Fibroblast of mammary gland (primary cell): ENCODE data around the gene DEUP1.
A peak's percentile ranks its signal among the peaks of the same experiment; 100 is the strongest.

ENCODE experiments used
- DNase-seq: peaks from one replicate; pipeline ENCODE4 v3.0.0-alpha.2; 2010; ENCODE audit warnings: low read depth
- H3K4me3 ChIP-seq: 2 replicates; pipeline ENCODE4 v1.5.1; 2011; ENCODE audit warnings: low read depth, mild to moderate bottlenecking, low read length, moderate library complexity; ENCODE audit not compliant: control insufficient read depth
- CTCF ChIP-seq: conservative IDR thresholded peaks from 2 replicates; pipeline ENCODE4 v1.5.1; 2011; ENCODE audit warnings: low read depth, low read length, inconsistent platforms; ENCODE audit not compliant: control insufficient read depth, insufficient read depth

DEUP1 gene

DNA sequence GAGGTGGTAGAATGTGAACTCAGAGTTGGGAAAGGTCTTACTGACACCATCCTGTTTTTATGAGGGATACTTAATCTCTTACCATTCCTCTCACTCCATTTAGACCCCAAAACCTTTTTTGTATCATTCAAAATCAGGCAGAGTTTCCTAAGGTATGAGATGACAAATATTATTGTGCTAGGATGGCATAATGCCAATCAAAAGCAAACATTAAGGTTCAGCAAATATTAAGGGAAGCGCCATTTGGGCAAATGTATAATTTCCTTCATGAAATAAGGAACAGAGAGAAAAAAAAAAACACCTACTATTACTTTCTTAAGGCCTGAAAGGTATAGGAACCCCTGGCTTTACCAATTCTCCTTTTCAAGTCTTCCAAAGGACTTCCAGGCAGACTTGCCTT lies 150.2 kb downstream of the DEUP1 start:
- no peak for TF ChIP-seq CTCF
- DNase-seq: no peak
- no peak overlapping the region for H3K4me3 ChIP-seq

DNA sequence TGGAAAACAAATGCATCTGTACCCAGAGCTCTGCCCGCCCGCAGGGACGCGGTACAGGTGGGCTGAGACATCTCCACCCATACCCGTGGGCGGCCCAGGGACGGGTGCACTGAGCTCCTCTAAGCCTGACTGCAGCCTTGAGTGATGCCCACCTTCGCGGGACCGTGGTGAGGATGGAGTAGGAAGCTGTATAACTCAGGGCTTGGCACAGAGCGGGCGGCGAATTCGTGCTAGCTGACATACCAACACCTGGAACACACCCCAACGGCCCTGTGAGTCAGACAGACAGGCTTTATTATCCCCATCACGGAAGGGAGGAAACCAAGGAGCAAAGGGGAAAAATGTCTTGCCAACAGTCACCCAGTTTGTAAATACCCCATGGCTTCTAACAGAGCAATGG lies 150.7 kb downstream of the DEUP1 start:
- DNase-seq: no peak
- TF ChIP-seq CTCF: no peak
- no peak overlapping the region for H3K4me3 ChIP-seq

DNA sequence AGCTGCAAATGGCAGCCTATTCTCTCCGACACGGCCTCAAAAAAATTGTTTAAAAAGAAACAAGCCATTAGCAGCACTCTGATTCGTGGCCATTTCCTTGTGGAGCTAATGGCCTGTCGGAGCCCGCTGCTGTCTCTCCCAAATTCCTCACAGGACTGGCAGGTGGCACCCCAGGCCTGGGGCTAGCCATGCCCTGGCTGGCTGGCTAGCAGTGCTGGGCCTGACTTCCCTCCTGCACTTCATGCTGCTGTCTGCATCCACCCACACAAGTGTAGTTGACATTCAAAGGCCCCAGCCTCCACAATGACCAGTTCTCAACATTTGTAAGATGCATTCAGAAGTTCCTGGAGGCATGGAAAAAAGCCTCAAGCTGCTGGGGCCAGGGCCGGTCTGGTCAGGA lies 151.2 kb downstream of the DEUP1 start:
- TF ChIP-seq CTCF: no peak
- DNase-seq: no peak
- H3K4me3 ChIP-seq: no peak overlapping the region

DNA sequence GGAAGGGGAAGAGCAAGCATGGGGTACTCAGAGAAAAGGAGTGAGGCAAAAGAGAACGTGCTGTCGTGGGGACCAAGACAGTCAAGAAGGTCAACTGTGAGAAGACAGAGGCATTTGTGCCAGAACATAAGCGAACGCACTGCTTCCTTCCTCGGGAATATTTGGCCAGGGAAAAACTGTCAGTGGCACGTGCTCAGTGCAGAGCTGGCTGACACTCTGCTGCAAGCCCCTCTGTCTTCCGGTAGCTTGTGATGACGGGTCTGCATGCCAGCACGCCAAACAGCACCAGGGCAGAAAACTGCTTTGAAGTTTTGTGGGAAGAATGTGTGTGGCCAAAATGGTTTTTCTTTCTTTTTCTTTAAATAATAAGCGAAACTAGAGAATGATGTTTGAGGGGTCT lies 152.0 kb downstream of the DEUP1 start:
- DNase-seq: no peak
- no peak overlapping the region for H3K4me3 ChIP-seq
- TF ChIP-seq CTCF: no peak

GRCh38 chr11:93484716-93485115 lies 154.2 kb downstream of the DEUP1 start:
- no peak for TF ChIP-seq CTCF
- no peak overlapping the region for H3K4me3 ChIP-seq
- peak; percentile 74 for DNase-seq

GRCh38 chr11:93485983-93486382 lies 155.4 kb downstream of the DEUP1 start:
- TF ChIP-seq CTCF: no peak
- no peak overlapping the region for H3K4me3 ChIP-seq
- DNase-seq: no peak

DNA sequence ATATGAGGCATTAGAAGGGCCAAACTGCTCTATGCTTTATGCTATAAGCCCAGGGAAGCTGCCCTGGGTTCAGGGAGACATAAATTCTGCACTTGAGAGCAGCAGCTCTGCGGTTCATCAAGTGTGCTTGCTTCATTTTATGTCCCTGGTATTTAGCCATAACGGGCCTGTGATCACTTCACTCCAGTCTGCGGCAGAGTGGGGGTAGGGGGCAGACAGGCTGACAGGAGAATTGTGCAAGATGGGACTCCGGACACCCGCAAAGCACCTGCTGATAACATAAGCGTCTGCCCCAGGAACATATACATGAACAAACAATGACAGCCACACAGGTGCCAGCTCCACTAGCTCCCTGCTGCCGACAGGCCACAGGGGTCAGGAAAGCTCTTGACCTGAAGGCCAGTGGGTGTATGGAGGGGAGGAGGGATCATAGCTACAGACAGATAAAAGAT lies 156.5 kb downstream of the DEUP1 start:
- H3K4me3 ChIP-seq: no peak overlapping the region
- DNase-seq: no peak
- TF ChIP-seq CTCF: no peak
